Esophagus squamous epithelium (tissue), 4 donors: ENCODE data around the gene KCNQ1.

ENCODE experiments used
- POLR2A ChIP-seq, 4 donors: fragments of 450-650 bp; IDR thresholded peaks; one replicate each; pipeline ENCODE4 v1.6.1; 2017; ENCODE audit warnings: antibody characterized with exemption in 4 of 4, mild to moderate bottlenecking in 4 of 4, moderate library complexity in 3 of 4
- TF ChIP-seq, protein P1 (sequence below), 6 experiments: fragments of 450-650 bp in 4 of 6; fragments of 200-600 bp in 2 of 6; sonication (generic) in 2 of 6; IDR thresholded peaks; one replicate each; pipeline ENCODE4 v1.5.1; 2016 to 2019; ENCODE audit warnings: antibody characterized with exemption in 6 of 6, mild to moderate bottlenecking in 4 of 6, moderate library complexity in 4 of 6

DNA sequence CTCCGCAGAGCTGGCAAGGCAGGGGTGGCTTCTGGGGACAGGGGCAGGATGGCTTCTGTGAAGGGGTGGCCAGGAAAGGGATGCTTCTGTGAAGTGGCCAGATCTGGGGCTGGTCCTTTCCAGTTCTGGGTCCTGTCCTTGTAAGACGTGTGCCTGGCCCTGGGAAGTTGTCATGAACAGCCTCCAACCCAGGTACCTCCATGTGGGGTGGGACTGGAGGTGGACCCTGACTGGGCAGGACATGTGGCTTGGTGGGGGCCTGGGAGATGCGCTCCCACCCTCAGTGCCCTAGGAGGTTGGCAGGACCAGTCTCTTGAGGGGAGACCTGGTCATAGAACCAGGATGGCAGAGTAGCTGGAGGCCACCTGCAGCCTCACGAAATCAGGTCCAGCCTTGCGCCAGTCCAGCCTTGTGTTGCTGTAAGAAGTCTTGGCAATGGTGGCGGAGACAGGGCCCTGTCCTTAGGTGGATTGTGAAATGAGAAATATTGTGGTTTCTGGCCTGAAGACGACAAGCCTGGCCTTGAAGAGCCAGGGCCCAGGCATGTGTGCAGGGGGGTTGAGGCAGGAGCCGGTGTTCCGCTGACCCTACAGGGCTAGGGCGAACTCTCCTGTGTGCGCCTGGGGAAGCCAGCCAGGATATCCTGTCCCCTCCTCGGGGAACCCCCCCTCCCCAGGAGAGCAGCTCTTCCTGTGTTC is 2.6 kb downstream of the KCNQ1 start:
- no peak for TF ChIP-seq POLR2A (IDR thresholded peaks at IDR 0.05)
- TF ChIP-seq, protein P1, sequence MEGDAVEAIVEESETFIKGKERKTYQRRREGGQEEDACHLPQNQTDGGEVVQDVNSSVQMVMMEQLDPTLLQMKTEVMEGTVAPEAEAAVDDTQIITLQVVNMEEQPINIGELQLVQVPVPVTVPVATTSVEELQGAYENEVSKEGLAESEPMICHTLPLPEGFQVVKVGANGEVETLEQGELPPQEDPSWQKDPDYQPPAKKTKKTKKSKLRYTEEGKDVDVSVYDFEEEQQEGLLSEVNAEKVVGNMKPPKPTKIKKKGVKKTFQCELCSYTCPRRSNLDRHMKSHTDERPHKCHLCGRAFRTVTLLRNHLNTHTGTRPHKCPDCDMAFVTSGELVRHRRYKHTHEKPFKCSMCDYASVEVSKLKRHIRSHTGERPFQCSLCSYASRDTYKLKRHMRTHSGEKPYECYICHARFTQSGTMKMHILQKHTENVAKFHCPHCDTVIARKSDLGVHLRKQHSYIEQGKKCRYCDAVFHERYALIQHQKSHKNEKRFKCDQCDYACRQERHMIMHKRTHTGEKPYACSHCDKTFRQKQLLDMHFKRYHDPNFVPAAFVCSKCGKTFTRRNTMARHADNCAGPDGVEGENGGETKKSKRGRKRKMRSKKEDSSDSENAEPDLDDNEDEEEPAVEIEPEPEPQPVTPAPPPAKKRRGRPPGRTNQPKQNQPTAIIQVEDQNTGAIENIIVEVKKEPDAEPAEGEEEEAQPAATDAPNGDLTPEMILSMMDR (IDR thresholded peaks at IDR 0.05), result no peak
